ENCODE measurements around the gene FBXO45. TPM values are rescaled to one million over a fixed set of nuclear protein-coding genes. Genes with fewer than 3 reads are reported as not detected.
A peak's percentile ranks its signal among the peaks of the same experiment; 100 is the strongest.

Gene FBXO45
- total RNA-seq, 2 donors from 2014 or later: 15.9 to 16.4 TPM

DNA sequence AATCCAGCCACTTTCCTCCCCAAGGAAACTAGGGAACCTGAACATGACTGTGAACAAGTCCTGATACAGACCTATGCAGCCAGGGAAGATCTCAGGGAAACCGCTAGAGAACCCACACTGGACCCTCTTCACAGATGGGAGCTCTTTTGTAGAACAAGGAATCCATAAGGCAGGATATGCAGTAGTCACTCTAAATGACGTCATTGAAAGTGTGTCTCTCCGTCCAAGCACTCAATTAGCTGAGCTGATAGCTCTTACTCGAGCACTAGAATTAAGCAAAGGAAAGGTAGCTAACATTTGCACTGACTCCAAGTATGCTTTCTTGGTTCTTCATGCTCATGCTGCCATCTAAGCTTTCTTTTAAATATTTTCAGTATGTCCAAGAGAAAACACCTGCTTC is 43.3 kb upstream of the FBXO45 start:
- peaks cover 5% of the 10 kb centered on the region for H3K27me3 Mint-ChIP-seq (ENCODE audit: insufficient read depth)
- Histone ChIP-seq H3K9me3 (ENCODE audit: control insufficient read depth, low read length) (peaks cover 19% of the 10 kb centered on the region), H3K27me3 (ENCODE audit: control insufficient read depth, insufficient read depth, low read length, poor library complexity, severe bottlenecking) (no peaks in the 10 kb centered on the region), H3K4me1 (ENCODE audit: control insufficient read depth, insufficient read depth, low read length) (no peaks in the 10 kb centered on the region), H3K27ac (ENCODE audit: low read depth, low read length) (no peak overlapping the region), H3K4me3 (ENCODE audit: low read length) (no peak overlapping the region), H3K36me3 (ENCODE audit: control insufficient read depth, insufficient read depth, low read length) (no peaks in the 10 kb centered on the region), H3K9ac (ENCODE audit: extremely low read depth, low read length, poor library complexity, severe bottlenecking) (no peak overlapping the region)
- TF ChIP-seq, protein P1, sequence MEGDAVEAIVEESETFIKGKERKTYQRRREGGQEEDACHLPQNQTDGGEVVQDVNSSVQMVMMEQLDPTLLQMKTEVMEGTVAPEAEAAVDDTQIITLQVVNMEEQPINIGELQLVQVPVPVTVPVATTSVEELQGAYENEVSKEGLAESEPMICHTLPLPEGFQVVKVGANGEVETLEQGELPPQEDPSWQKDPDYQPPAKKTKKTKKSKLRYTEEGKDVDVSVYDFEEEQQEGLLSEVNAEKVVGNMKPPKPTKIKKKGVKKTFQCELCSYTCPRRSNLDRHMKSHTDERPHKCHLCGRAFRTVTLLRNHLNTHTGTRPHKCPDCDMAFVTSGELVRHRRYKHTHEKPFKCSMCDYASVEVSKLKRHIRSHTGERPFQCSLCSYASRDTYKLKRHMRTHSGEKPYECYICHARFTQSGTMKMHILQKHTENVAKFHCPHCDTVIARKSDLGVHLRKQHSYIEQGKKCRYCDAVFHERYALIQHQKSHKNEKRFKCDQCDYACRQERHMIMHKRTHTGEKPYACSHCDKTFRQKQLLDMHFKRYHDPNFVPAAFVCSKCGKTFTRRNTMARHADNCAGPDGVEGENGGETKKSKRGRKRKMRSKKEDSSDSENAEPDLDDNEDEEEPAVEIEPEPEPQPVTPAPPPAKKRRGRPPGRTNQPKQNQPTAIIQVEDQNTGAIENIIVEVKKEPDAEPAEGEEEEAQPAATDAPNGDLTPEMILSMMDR (conservative IDR thresholded peaks at IDR 0.05): no peak
- no peak overlapping the region for H3K27ac Mint-ChIP-seq
- H3K36me3 Mint-ChIP-seq (ENCODE audit: low read depth): no peaks in the 10 kb centered on the region
- DNase-seq: no peak
- H3K9me3 Mint-ChIP-seq: peaks cover 24% of the 10 kb centered on the region
- H3K4me1 Mint-ChIP-seq: no peaks in the 10 kb centered on the region
- H3K4me3 Mint-ChIP-seq: no peak overlapping the region
- 93% methylated on average over 4 of the region's 4 CpGs for WGBS, 2 experiments (ENCODE audit: insufficient coverage in 1 of 2, insufficient read length in 1 of 2)

DNA sequence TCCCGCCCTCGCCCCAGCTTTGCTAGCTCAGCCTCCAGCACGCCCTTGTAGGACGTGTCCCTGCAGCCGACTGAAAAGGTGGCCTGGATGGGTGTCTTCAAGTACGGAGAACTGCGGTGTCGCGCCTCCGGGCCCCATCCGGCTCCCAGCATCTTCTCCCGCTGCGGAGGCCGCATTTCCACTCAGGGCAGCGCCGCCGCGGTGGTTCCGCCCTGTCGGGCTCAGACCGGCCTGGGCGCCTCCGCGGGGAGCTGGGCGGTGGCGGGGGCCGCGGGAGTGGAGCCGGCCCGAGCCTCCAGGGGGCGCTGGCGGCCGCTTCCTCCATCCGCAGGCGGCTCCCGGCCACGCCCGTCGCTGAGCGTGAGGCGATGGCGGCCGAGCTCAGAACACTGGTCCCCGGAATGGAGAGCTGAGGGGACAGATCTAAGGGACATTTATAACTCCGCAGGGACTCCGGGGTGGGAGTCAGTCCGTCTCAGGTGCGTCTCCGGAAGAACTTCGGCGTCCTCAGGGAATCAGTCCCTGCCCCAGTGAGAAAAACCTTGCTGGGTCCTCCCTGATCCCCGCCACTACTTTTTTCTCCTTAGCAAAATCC is 39.7 kb upstream of the FBXO45 start:
- Mint-ChIP-seq H3K4me1 (no peaks in the 10 kb centered on the region), H3K36me3 (ENCODE audit: low read depth) (peaks cover 3% of the 10 kb centered on the region), H3K4me3 (peak overlapping the region; percentile 44), H3K9me3 (peaks cover 33% of the 10 kb centered on the region), H3K27me3 (ENCODE audit: insufficient read depth) (peaks cover 7% of the 10 kb centered on the region), H3K27ac (no peak overlapping the region)
- Histone ChIP-seq H3K27me3 (ENCODE audit: control insufficient read depth, insufficient read depth, low read length, poor library complexity, severe bottlenecking) (no peaks in the 10 kb centered on the region), H3K9ac (ENCODE audit: extremely low read depth, low read length, poor library complexity, severe bottlenecking) (no peak overlapping the region), H3K4me3 (ENCODE audit: low read length) (no peak overlapping the region), H3K9me3 (ENCODE audit: control insufficient read depth, low read length) (peaks cover 12% of the 10 kb centered on the region), H3K4me1 (ENCODE audit: control insufficient read depth, insufficient read depth, low read length) (no peaks in the 10 kb centered on the region), H3K27ac (ENCODE audit: low read depth, low read length) (no peak overlapping the region), H3K36me3 (ENCODE audit: control insufficient read depth, insufficient read depth, low read length) (no peaks in the 10 kb centered on the region)
- TF ChIP-seq, protein P1 (conservative IDR thresholded peaks at IDR 0.05): peak; percentile 96
- peak; percentile 94 for DNase-seq
- 52 to 67% methylated on average over 33 to 52 of the region's 52 CpGs for WGBS, 2 experiments (ENCODE audit: insufficient coverage in 1 of 2, insufficient read length in 1 of 2)

DNA sequence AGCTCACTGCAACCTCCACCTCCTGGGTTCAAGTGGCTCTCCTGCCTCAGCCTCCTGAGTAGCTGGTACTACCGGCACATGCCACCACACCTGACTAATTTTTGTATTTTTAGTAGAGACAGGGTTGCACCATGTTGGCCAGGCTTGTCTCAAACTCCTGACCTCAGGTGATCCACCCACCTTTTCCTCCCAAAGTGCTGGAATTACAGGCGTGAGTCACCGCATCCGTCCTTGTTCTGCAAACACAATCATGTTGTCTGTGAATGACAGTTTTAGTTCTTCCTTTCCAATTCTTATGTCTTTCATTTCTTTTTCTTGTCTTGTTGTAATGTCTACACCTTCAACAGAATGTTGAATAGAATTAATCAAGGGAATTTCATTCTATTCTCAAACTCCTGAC is 37.0 kb upstream of the FBXO45 start:
- TF ChIP-seq, protein P1 (conservative IDR thresholded peaks at IDR 0.05): no peak
- WGBS, 2 experiments (ENCODE audit: insufficient coverage in 1 of 2, insufficient read length in 1 of 2): 84 to 92% methylated on average over 4 of the region's 4 CpGs
- no peaks in the 10 kb centered on the region for H3K27me3 ChIP-seq (ENCODE audit: control insufficient read depth, insufficient read depth, low read length, poor library complexity, severe bottlenecking)
- H3K4me3 ChIP-seq (ENCODE audit: low read length): no peak overlapping the region
- no peak overlapping the region for H3K4me3 Mint-ChIP-seq
- peaks cover 12% of the 10 kb centered on the region for H3K9me3 ChIP-seq (ENCODE audit: control insufficient read depth, low read length)
- peaks cover 7% of the 10 kb centered on the region for H3K27me3 Mint-ChIP-seq (ENCODE audit: insufficient read depth)
- DNase-seq: no peak
- H3K27ac ChIP-seq (ENCODE audit: low read depth, low read length): no peak overlapping the region
- H3K9ac ChIP-seq (ENCODE audit: extremely low read depth, low read length, poor library complexity, severe bottlenecking): no peak overlapping the region
- no peak overlapping the region for H3K27ac Mint-ChIP-seq
- no peaks in the 10 kb centered on the region for H3K4me1 Mint-ChIP-seq
- H3K36me3 Mint-ChIP-seq (ENCODE audit: low read depth): peaks cover 3% of the 10 kb centered on the region
- H3K4me1 ChIP-seq (ENCODE audit: control insufficient read depth, insufficient read depth, low read length): no peaks in the 10 kb centered on the region
- H3K9me3 Mint-ChIP-seq: peaks cover 34% of the 10 kb centered on the region
- no peaks in the 10 kb centered on the region for H3K36me3 ChIP-seq (ENCODE audit: control insufficient read depth, insufficient read depth, low read length)
